Calu3 (cell line): ENCODE measurements around the gene SMURF1. TPM values are rescaled to one million over a fixed set of nuclear protein-coding genes. Genes with fewer than 3 reads are reported as not detected.

Experiments
- BruUV-seq: library from RNA; stranded (reverse); fragments of 400-500 nt; replicated peaks from 2 replicates; lab custom pipeline; 2021; lab: Mats Ljungman, UMichigan
- CTCF ChIA-PET: fragments of 300-600 bp; sonication (Branson Sonifier 250); formaldehyde crosslinking; loops from one replicate; lab custom pipeline; 2022; ENCODE audit warnings: antibody characterized with exemption; lab: Charles Lee
- DNase-seq: peaks from one replicate; pipeline ENCODE4 v3.0.0; 2022
- H3K27ac Mint-ChIP-seq: one replicate; pipeline ENCODE4 v1.8.0; 2022; ENCODE audit warnings: mixed read lengths; ENCODE audit not compliant: unreplicated experiment
- H3K27me3 Mint-ChIP-seq: one replicate; pipeline ENCODE4 v1.8.0; 2022; ENCODE audit warnings: mixed read lengths; ENCODE audit not compliant: unreplicated experiment
- H3K36me3 Mint-ChIP-seq: one replicate; pipeline ENCODE4 v1.8.0; 2022; ENCODE audit warnings: mild to moderate bottlenecking, moderate library complexity, mixed read lengths; ENCODE audit not compliant: insufficient read depth, unreplicated experiment
- H3K4me1 Mint-ChIP-seq: one replicate; pipeline ENCODE4 v1.8.0; 2022; ENCODE audit warnings: mild to moderate bottlenecking, low read depth, mixed read lengths; ENCODE audit not compliant: unreplicated experiment
- H3K4me3 Mint-ChIP-seq: one replicate; pipeline ENCODE4 v1.8.0; 2022; ENCODE audit warnings: mild to moderate bottlenecking, low read depth, moderate library complexity, mixed read lengths; ENCODE audit not compliant: unreplicated experiment
- H3K9me3 Mint-ChIP-seq: one replicate; pipeline ENCODE4 v1.8.0; 2022; ENCODE audit warnings: low read depth, mixed read lengths; ENCODE audit not compliant: unreplicated experiment
- CTCF ChIP-seq: fragments of 200-600 bp; IDR thresholded peaks from one replicate; pipeline ENCODE4 v1.8.0; 2022; ENCODE audit warnings: antibody characterized with exemption; ENCODE audit not compliant: unreplicated experiment
- intact Hi-C: fragments of 100-400 bp; cut with micrococcal nuclease; formaldehyde crosslinking; loops from one replicate; pipeline ENCODE4 v1.10.0; 2022; ENCODE audit not compliant: unreplicated experiment
- total RNA-seq: library from RNA; stranded (reverse); gene quantifications from 2 replicates; pipeline ENCODE4 v1.2.3, GENCODE V29; 2022

The SMURF1 gene
- total RNA-seq, 1 experiment from 2014 or later: 29.7 TPM

- H3K4me3 Mint-ChIP-seq: no peak overlapping the region
- intact Hi-C loops: no loop called here
- no peak overlapping the region for H3K27ac Mint-ChIP-seq
- no peaks in the 10 kb centered on the region for H3K4me1 Mint-ChIP-seq
- H3K9me3 Mint-ChIP-seq: no peaks in the 10 kb centered on the region
- H3K27me3 Mint-ChIP-seq: no peaks in the 10 kb centered on the region
- CTCF ChIA-PET: no interaction called here
- DNase-seq: no peak
- TF ChIP-seq CTCF: no peak
- no TSS peak for BruUV-seq
- H3K36me3 Mint-ChIP-seq: peaks cover 39% of the 10 kb centered on the region
Observed at GRCh38 chr7:99012722-99013121, 131.2 kb downstream of the SMURF1 start.

- DNase-seq: no peak
- TF ChIP-seq CTCF: no peak
- H3K27me3 Mint-ChIP-seq: no peaks in the 10 kb centered on the region
- intact Hi-C loops: no loop called here
- H3K4me3 Mint-ChIP-seq: no peak overlapping the region
- no peaks in the 10 kb centered on the region for H3K4me1 Mint-ChIP-seq
- no TSS peak for BruUV-seq
- peaks cover 39% of the 10 kb centered on the region for H3K36me3 Mint-ChIP-seq
- H3K27ac Mint-ChIP-seq: no peak overlapping the region
- no peaks in the 10 kb centered on the region for H3K9me3 Mint-ChIP-seq
- CTCF ChIA-PET: no interaction called here
Observed at GRCh38 chr7:99011706-99012404, 132.1 kb downstream of the SMURF1 start.

GRCh38 chr7:99011341-99011705, 132.6 kb downstream of the SMURF1 start:
- intact Hi-C loops: no loop called here
- H3K27ac Mint-ChIP-seq: no peak overlapping the region
- H3K4me3 Mint-ChIP-seq: no peak overlapping the region
- CTCF ChIA-PET: no interaction called here
- DNase-seq: no peak
- no peaks in the 10 kb centered on the region for H3K4me1 Mint-ChIP-seq
- peaks cover 39% of the 10 kb centered on the region for H3K36me3 Mint-ChIP-seq
- BruUV-seq: no TSS peak
- H3K9me3 Mint-ChIP-seq: no peaks in the 10 kb centered on the region
- no peaks in the 10 kb centered on the region for H3K27me3 Mint-ChIP-seq
- TF ChIP-seq CTCF: no peak

GRCh38 chr7:99010281-99010680, 133.6 kb downstream of the SMURF1 start:
- H3K4me1 Mint-ChIP-seq: no peaks in the 10 kb centered on the region
- peaks cover 42% of the 10 kb centered on the region for H3K36me3 Mint-ChIP-seq
- no TSS peak for BruUV-seq
- no peak overlapping the region for H3K27ac Mint-ChIP-seq
- no peaks in the 10 kb centered on the region for H3K9me3 Mint-ChIP-seq
- no peak for DNase-seq
- CTCF ChIA-PET: interaction anchor here (0.6 kb wide), 1 partner anchor 220 kb away, joined by 3 read pairs; no protein-coding TSS in a partner anchor
- H3K4me3 Mint-ChIP-seq: no peak overlapping the region
- no peaks in the 10 kb centered on the region for H3K27me3 Mint-ChIP-seq
- no peak for TF ChIP-seq CTCF
- intact Hi-C loops: no loop called here
